GM08714 (cell line): ENCODE data around the gene USP15.

Experiments used
- H3K4me3 ChIP-seq: fragments of 200-500 bp; sonication (Bioruptor generic); 2 replicates; pipeline ENCODE4 v1.5.1; 2014; ENCODE audit warnings: mild to moderate bottlenecking, low read length, inconsistent platforms
- ZNF274 ChIP-seq: IDR thresholded peaks from 2 replicates; pipeline ENCODE4 v1.6.1; 2012; ENCODE audit warnings: mild to moderate bottlenecking, low read depth, low read length

Gene USP15

GRCh38 chr12:62379026-62379722 is 119.0 kb downstream of the USP15 start:
- TF ChIP-seq ZNF274, result no peak

GRCh38 chr12:62379723-62380045 is 119.5 kb downstream of the USP15 start:
- no peak overlapping the region for H3K4me3 ChIP-seq
- no peak for TF ChIP-seq ZNF274

More at GRCh38 chr12:62379026-62379722, 119.0 kb downstream of the USP15 start:
- no peak overlapping the region for H3K4me3 ChIP-seq

- no peak for TF ChIP-seq ZNF274
Observed at GRCh38 chr12:62382526-62382925, 122.3 kb downstream of the USP15 start.

GRCh38 chr12:62396750-62397149 is 136.5 kb downstream of the USP15 start:
- no peak overlapping the region for H3K4me3 ChIP-seq
- no peak for TF ChIP-seq ZNF274

More at GRCh38 chr12:62382526-62382925, 122.3 kb downstream of the USP15 start:
- no peak overlapping the region for H3K4me3 ChIP-seq

- TF ChIP-seq ZNF274, result no peak
- no peak overlapping the region for H3K4me3 ChIP-seq
Observed at GRCh38 chr12:62400135-62400534, 139.9 kb downstream of the USP15 start.

GRCh38 chr12:62401631-62402030 is 141.4 kb downstream of the USP15 start:
- TF ChIP-seq ZNF274, result no peak

GRCh38 chr12:62403031-62403430 is 142.8 kb downstream of the USP15 start:
- no peak overlapping the region for H3K4me3 ChIP-seq
- no peak for TF ChIP-seq ZNF274

More at GRCh38 chr12:62401631-62402030, 141.4 kb downstream of the USP15 start:
- no peak overlapping the region for H3K4me3 ChIP-seq

- no peak overlapping the region for H3K4me3 ChIP-seq
- TF ChIP-seq ZNF274, result no peak
Observed at GRCh38 chr12:62407587-62407986, 147.4 kb downstream of the USP15 start.

GRCh38 chr12:62409068-62409467 is 148.9 kb downstream of the USP15 start:
- no peak for TF ChIP-seq ZNF274
- H3K4me3 ChIP-seq, result no peak overlapping the region

- H3K4me3 ChIP-seq, result no peak overlapping the region
- no peak for TF ChIP-seq ZNF274
Observed at GRCh38 chr12:62414180-62414579, 154.0 kb downstream of the USP15 start.

- no peak overlapping the region for H3K4me3 ChIP-seq
- TF ChIP-seq ZNF274, result no peak
Observed at GRCh38 chr12:62426089-62426488, 165.9 kb downstream of the USP15 start.

- TF ChIP-seq ZNF274, result no peak
- no peak overlapping the region for H3K4me3 ChIP-seq
Observed at GRCh38 chr12:62429457-62429856, 169.3 kb downstream of the USP15 start.

GRCh38 chr12:62434494-62435302 is 174.5 kb downstream of the USP15 start:
- peak overlapping the region; percentile 51; the same call in 1 of the 2 replicates for H3K4me3 ChIP-seq

GRCh38 chr12:62435303-62436163 is 175.3 kb downstream of the USP15 start:
- TF ChIP-seq ZNF274, result no peak
- peak overlapping the region; percentile 51; the same call in 1 of the 2 replicates for H3K4me3 ChIP-seq

More at GRCh38 chr12:62434494-62435302, 174.5 kb downstream of the USP15 start:
- no peak for TF ChIP-seq ZNF274
